HG03469 (cell line): Measurements from ENCODE around the gene NLRP10.

Source experiments
- ATAC-seq: cut with Tn5 transposase; IDR thresholded peaks from one replicate; pipeline ENCODE4 v1.9.1; 2021; ENCODE audit warnings: mild to moderate bottlenecking, moderate library complexity, moderate number of reproducible peaks; ENCODE audit not compliant: unreplicated experiment

NLRP10 gene

GRCh38 chr11:7977232-7977917 lies 12.1 kb upstream of the NLRP10 start:
- no peak for ATAC-seq

- ATAC-seq = no peak
These were observed 9.4 kb upstream of the NLRP10 start for GRCh38 chr11:7974668-7975067.

GRCh38 chr11:7973011-7973410 lies 7.8 kb upstream of the NLRP10 start:
- no peak for ATAC-seq

- no peak for ATAC-seq
These were observed 6.6 kb upstream of the NLRP10 start for GRCh38 chr11:7971846-7972245.

- no peak for ATAC-seq
These were observed 4.8 kb upstream of the NLRP10 start for GRCh38 chr11:7969756-7970646.

GRCh38 chr11:7968686-7969085 lies 3.4 kb upstream of the NLRP10 start:
- ATAC-seq = no peak

- ATAC-seq = no peak
These were observed 2.6 kb upstream of the NLRP10 start for GRCh38 chr11:7967826-7968225.

GRCh38 chr11:7967097-7967496 lies 1.9 kb upstream of the NLRP10 start:
- ATAC-seq = no peak

GRCh38 chr11:7964873-7965272 lies 374 bp downstream of the NLRP10 start:
- no peak for ATAC-seq

GRCh38 chr11:7964261-7964660 lies 986 bp downstream of the NLRP10 start:
- no peak for ATAC-seq

- no peak for ATAC-seq
These were observed 10.1 kb downstream of the NLRP10 start for GRCh38 chr11:7955191-7955590.

GRCh38 chr11:7949934-7950333 lies 15.3 kb downstream of the NLRP10 start:
- no peak for ATAC-seq

- no peak for ATAC-seq
These were observed 21.1 kb downstream of the NLRP10 start for GRCh38 chr11:7944123-7944522.

- no peak for ATAC-seq
These were observed 23.6 kb downstream of the NLRP10 start, which contains the start of gene OR10A3 for GRCh38 chr11:7941608-7942007. TSS of gene OR10A3 (minus strand) at chr11:7941708. CDS start at chr11:7939520, 2,188 bp downstream.

GRCh38 chr11:7941146-7941545 lies 24.1 kb downstream of the NLRP10 start:
- no peak for ATAC-seq

GRCh38 chr11:7936615-7937014 lies 28.6 kb downstream of the NLRP10 start:
- no peak for ATAC-seq

- no peak for ATAC-seq
These were observed 34.1 kb downstream of the NLRP10 start, which contains the start of gene OR10A6 for GRCh38 chr11:7931168-7931567. TSS of gene OR10A6 (minus strand) at chr11:7931268. CDS start at chr11:7928662, 2,606 bp downstream.

GRCh38 chr11:7927635-7928034 lies 37.6 kb downstream of the NLRP10 start:
- no peak for ATAC-seq

- ATAC-seq = no peak
These were observed 40.7 kb downstream of the NLRP10 start for GRCh38 chr11:7924536-7924935.

- ATAC-seq = no peak
These were observed 47.1 kb downstream of the NLRP10 start for GRCh38 chr11:7918141-7918540.
